HG02981 (cell line): Measurements from ENCODE around the gene CCDC74A.
"Not testable (repeated sequence)": the region's sequence is repeated elsewhere in the genome, so short reads cannot be mapped to it uniquely, and the experiment has no call there.

Source experiments
- ATAC-seq: cut with Tn5 transposase; IDR thresholded peaks from one replicate; pipeline ENCODE4 v1.9.1; 2021; ENCODE audit warnings: mild to moderate bottlenecking, moderate library complexity; ENCODE audit not compliant: unreplicated experiment

The CCDC74A gene

DNA sequence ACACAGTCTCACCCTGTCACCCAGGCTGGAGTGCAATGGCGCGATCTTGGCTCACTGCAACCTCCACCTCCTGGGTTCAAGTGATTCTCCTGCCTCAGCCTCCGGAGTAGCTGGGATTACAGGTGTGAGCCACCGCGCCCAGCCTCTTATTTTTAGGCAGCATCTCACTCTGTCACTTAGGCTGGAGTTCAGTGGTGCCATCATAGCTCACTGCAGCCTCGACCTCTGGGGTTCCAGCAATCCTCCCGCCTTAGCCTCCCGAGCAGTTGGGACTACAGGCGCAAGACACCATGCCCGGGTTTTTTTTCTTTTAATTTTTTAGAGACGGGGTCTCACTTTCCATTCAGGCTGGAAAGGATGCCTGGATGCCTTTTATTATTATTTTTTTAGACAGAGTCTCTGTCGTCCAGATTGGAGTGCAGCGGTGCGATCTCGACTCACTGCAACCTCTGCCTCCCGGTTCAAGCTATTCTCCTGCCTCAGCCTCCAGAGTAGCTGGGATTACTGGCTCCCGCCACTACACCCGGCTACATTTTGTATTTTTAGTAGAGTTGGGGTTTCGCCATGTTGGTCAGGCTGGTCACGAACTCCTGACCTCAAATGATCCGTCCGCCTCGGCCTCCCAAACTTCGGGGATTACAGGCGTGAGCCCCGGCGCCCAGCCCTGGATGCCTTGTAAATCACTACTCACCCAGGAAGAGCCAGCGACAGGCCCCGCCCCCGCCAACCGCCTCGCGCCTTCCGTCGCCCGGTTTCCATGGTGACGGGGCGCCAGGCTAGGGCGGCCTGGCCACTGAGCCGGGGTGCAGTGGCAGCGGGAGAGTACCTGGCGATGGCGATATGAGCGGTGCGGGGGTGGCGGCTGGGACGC is at the start of gene CCDC74A:
Gene CCDC74A, plus strand, starts transcription at position 758 of the 871 bp plus-strand sequence. Its CDS starts 83 bp downstream, at position 841.
- peak; percentile 89 for ATAC-seq

DNA sequence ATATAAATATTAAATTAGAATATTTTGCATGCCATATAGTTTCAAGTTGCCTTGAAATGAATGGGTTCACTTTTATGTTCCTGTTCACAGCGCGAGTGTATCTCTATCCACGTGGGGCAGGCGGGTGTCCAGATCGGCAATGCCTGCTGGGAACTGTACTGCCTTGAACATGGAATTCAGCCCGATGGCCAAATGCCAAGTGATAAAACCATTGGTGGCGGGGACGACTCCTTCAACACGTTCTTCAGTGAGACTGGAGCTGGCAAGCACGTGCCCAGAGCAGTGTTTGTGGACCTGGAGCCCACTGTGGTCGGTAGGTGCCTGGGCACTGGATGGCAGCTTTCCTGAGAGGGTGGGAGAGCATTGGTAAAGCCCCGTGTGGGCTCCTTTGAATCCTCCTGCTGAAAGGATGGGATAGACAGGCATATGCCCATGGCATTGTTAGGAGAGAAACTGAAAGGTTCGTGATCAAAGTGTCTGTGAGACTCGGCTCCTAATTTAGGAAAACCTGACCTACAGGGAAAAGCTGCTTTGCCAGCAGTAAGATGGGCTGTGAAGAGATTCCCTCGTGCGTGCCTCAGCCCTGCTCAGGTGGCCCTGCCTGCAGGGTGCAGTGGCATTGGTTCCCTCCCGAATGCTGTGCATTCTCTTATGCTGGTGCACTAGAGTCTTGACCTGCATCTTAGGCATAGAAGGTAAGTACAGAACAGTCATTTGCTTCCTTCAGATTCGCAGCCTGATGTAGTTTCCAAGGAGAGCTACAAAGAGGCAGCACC is 49.4 kb upstream of the CCDC74A start:
- not testable (repeated sequence) for ATAC-seq

DNA sequence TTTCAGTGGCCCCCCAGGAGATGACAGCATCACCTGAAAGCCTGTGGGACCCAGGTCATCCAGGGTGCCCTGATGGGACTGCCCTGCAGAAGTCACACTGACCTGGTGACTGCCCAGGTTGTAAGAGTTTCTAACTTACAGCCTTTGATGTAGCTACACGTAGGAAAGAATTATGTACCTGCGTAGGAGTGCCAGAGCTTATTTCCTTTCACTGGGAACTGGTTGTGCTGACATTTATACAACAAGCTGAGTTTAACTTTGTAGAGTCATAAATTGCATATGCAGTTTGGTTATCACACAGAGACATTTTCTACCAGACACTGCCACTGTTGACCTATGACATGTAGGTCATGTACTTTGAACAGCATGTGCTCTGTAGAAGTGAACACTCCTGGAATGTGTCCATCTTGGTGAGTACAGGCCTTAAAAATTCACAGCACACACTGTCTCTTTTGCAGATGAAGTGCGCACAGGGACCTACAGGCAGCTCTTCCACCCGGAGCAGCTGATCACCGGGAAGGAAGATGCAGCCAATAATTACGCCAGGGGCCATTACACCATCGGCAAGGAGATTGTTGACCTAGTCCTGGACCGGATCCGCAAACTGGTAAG is 48.7 kb upstream of the CCDC74A start:
- ATAC-seq, result not testable (repeated sequence)

DNA sequence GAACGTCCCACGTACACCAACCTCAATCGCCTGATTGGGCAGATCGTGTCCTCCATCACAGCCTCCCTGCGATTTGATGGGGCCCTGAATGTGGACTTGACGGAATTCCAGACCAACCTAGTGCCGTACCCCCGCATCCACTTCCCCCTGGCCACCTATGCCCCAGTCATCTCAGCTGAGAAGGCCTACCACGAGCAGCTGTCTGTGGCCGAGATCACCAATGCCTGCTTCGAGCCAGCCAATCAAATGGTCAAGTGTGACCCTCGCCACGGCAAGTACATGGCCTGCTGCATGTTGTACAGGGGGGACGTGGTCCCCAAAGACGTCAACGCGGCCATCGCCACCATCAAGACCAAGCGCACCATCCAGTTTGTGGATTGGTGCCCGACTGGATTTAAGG is 47.3 kb upstream of the CCDC74A start:
- not testable (repeated sequence) for ATAC-seq

DNA sequence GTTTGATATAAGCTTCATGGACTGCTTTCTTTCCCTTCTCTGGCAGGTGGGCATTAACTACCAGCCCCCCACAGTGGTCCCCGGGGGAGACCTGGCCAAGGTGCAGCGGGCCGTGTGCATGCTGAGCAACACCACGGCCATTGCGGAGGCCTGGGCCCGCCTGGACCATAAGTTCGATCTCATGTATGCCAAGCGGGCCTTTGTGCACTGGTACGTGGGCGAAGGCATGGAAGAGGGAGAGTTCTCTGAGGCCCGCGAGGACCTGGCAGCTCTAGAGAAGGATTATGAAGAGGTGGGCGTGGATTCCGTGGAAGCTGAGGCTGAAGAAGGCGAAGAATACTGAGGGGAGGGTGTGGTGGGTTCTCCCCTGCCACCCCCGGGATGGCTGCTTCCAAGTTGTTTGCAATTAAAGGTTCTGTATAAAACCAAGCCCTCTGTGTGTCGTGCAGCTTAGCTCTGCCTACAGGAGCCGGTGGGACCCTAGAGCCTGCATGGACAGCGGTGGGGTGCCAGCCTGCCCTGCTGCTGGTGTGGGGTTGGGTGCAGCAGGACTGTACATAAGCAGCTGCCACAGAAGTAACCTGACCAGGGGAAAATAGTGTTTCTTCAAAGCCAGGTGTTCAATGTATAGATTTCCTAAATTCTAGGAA is 45.1 kb upstream of the CCDC74A start:
- not testable (repeated sequence) for ATAC-seq

DNA sequence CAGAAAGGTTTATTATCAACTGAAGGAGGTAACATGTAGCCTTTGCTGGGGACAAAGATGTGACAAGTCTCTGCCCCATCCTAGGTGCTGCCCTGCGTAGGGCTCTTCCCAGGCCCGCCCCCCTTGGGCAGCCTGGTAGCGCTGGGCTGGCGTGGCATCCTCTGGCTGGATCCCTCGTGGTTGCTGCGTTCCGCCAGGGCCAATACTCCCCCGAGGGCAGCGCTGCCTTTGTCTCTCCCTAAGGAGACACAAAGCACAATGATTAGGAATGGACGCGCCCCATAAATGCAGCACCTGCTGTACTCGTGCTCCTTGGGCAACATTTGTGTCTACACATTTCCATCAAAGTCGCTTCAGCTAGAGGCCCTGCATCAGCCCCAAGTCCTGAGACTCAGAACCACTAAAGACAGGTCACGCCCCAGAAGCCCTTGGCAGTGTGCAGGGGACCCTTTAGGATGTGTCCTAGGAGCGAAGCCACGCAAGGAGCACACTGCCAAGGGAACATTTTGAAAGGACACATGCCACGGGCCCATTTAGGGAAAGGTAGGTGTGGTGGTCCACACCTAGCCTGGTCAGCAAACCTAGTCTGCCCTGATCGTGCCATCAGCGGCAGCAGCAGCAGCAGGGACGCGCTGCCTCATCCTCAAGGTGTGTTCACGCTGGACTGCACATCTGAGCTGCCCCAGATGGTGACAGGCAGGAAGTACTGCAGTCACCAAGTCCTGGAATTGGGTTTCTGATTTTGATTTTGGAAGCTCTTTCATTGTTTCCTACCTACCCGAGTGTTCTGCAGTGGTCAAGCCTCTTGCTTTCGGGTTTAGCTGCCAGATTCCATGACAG is 43.5 kb upstream of the CCDC74A start:
- ATAC-seq, result not testable (repeated sequence)

DNA sequence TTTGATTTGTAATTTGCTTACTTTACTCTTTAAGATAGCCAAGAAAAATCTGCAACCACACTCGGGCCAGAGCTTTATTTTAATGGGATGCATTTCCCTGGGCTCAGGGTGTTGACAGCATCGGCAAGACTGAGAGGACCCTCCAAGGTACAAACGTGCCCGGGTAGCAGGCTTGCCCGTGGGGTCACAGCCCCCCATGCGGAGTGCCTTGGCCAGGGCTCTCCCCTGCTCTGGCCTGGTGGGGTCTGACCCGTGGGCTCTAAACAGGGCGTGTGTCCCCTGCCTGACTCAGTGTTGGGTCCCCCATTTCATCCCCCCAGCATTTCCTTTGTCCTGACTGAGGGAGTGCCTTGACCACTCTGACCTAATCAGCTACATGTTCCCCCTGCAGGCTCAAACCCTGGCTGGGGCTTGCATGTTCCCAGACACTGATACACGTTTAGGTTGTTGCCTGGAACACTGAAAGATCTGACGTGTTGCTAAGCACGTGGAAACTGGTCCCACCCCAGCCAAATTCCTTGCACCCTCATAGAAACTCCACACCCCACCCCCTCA is 42.7 kb upstream of the CCDC74A start:
- not testable (repeated sequence) for ATAC-seq

DNA sequence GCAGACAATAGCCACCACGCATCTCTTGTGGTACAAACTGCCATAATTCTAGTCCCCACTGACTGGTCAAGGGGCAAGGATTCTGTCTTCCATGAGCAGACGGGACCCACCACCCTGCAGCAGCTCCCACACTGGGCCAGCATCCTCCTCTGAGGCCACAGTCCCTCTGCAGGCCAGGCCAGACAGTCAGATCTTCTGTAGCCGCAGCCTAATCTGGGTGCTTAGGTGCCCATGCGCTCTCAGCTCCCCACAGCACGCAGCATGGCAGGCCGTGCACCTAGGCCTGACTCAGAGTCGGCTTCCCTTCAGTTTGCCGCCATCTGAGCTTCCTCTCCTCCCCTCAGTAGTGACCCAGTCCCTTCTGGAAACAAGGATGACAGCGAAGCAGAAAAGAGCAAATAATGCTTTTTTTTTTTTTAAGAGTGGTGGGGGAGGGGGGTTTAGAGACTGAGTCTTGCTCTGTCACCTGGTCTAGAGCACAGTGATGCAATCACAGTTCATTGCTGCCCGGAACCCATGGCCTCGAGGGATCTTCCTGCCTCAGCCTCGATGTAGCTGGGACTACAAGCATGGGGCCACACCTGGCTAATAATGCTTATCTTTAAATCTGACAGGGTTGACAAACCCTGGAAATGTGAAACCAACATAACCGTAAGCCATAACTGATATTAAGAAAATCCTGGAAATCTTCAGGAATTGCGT is 41.3 kb upstream of the CCDC74A start:
- ATAC-seq, result not testable (repeated sequence)

DNA sequence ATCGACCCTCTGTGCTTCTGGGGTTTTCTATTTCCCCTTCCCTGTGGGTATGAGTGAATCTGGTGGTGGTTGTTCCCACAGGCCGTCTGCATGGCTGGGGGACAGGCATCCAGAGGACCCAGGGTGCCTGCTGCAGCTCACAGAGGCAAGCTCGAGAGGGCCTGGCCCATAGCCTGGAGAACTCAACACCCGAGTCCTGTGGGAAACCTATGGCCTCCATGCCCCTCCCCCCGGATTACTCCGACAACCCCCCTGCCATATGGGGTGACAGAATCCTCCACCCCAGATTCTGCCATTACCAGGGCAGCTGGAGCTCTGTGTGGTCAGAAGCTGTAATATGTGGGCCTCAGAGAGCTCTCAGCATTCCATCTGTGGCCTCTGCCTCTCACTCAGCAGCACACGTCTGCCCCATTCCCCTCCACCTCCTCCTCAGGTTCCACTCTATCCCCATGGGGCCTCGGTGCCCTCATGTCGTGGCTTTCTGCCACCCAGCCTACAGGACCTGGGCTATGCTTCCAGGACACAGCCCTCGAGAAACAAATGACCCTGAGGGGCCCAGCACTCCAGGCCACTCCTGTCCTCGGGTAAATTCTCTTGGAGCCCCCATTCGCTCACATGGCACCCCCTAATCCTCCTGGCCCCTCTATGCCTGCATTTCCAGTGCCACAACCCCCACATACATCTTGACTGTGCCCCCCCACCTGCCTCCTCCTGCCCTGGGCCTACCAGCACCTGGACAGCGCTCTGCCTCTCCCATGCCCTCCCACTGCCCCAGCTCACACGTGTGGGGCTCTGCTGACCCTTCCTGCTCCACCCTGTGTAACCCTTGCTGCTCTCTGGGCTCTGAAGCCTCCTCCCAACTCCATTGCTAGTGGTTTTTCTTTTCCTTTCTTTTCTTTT is 39.1 kb upstream of the CCDC74A start:
- ATAC-seq, result no peak

DNA sequence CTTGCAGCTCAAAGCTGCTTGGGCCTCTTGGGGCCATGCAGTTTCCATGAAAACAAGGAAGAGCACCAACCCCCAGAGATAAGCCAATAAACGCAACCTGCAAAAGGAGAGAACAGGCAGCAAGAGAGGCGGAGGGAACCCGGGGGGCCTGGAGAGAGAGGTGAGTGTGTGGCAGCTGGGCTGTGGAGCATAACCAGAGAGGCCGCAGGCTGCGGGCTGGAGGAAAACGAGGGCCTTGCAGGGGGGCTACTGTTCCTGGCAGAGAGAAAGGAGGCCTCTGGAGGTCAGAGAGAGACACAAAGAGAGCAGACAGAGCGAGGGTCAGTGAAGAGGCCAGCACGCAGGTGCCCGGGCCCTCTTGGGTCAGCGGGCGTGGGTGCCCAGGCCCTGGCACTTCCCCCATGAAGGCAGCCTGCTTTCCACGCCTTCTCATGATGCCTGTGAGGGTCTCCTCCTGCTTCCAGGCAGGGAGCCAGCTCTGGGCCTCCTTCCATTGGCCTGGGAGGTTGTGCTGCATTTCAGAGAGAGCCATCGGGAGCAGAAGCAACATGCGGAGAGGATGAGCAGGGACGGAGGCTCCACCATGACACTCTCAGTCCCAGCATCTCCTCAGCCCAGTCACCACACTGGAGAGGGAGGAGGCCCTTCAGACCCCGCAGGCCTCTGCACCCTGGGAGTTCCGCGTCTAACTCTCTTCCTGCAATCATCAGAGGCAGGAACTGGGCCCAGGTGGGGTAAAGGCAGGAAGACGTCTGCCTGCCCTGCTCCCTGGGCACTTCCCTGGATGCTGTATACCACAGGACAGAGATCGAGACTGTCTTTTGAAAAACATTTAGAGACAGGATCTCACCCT is 36.8 kb upstream of the CCDC74A start:
- not testable (repeated sequence) for ATAC-seq

DNA sequence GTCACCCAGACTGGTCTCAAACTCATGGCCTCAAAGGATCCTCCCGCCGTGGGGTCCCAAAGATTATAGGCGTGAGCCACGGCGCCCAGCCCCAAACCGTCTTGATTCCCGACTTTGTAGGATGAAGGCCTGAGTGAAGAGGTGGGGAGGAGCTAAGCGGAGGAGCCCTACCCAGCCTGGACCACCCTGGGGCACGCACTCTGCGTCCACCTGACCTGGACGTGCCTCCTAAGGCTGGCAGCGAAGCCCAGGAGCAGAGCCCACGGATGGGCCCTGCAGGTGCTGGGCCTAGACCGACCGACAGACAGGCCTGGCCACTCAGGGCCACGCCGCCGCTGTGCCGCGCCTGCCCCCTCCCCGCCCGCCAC is 36.2 kb upstream of the CCDC74A start:
- not testable (repeated sequence) for ATAC-seq

DNA sequence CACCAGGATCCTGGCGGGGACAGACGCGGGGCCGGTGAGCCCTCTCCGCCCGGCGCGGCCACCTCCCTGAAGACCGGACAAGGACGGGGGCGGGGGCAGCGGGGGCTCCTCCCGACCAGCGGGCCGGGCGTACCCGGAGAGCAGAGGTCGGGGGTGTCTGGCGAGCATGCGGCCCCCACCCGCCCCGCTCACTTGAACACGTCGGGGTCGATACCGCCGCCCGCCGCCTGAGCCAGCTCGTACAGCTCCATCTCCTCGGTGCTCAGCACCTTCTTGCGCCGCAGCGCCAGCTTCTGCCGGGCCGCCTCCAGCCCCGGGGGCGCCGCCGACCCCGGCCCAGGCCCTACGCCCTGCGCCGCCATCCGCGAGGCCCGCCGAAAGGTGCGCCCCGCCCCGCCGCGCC is 35.7 kb upstream of the CCDC74A start, which contains the start of gene MZT2A:
Gene MZT2A, minus strand, starts transcription at position 383 of the 403 bp plus-strand sequence. Its CDS starts 21 bp downstream, at position 362.
- peak; percentile 14 for ATAC-seq

DNA sequence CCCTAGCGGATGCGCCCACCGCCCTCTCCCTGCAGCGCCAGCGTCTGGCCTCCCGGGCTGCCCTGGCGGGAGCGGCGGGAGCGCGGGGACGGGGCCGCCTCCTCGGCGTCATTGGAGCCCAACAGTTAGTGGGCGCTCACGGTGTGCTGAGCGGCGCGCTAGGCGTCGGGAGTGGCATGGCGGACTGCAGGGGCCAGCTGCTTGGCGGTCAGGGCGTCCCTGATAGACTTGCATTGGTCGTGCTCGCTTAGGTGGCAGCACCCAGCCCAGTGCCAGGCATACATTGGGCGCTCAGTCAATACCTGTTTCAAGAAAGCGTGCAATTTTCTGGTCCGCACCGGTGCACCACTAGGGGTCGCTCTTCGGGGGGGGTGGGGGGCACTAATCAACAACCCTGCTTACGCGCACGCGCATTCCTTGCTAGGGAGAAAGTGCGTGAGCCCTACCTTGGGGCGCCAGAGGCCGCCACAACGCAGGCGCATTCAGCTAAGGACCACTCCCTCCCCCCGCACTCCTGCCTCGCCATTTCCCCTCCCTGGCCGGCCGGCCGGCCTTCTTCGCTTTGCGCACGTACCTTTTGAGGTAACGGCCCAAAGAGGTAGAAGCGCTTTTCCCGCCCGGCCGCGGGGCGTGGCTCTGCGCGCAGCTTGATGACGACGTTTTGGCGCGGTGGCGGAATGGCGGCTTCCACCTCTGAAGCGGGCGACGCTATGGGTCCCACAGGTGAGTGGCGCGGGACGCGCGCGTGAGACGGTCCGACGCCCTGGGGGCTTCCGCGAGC is 35.1 kb upstream of the CCDC74A start:
- peak; percentile 70 for ATAC-seq

DNA sequence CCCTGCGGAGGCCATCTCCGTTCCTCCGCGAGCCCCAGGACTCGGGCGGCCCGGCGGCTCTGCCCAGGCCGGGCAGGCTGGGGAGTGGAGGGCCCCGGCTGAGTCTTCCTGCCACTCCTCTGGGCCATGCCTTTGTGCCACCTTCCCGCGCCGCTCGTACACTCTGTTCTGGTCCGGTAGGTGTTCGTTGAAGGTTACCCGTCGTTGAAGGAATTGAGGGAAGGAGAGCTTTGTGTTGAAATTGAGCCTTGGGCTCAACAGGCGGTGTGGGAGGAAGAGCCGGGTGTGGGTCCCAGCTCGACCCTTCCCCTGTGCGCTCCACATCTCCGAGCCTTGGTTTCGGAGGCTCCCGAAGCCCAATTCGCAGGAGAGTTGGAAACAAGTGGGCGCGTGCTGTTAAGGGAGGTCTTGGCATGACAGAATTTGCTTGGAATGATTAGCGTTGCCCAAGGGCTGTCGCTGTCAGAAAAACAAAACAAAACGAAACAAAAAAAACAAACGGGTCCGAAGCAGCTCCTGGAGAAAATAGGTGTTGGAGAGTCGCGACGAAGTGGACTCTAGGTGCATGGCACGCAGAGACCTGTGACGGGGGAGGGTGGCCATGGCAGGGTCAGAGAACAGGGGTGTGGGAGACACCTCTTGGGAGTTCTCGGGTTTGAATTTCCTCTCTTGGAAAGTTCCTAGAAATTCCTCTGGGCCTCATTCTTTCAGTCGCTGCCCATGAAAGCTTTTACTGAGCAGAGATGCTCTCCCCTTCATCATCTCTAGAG is 34.3 kb upstream of the CCDC74A start:
- ATAC-seq, result peak; percentile 19

DNA sequence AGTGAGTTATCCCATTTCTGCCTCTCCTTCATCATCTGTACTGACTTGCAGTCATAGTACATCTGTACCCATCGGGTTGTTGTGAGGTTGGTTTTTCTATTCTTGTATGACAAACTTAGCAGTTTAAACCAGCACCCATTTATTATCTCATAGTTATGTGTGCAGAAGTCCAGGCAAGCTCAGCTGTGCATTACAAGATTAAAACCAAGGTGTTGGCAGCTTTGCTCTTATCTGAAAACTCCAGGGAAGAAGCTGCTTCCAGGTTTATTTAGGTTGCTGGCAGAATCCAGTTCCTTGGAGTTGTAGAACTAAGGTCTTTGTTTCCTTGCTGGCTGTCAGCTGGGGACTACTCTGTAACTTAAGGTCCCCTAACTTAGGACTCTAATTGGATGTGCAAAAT is 32.2 kb upstream of the CCDC74A start:
- ATAC-seq, result not testable (repeated sequence)
